Fibroblast of lung (primary cell): Measurements from ENCODE around the gene CYP2D6. TPM values are rescaled to one million over a fixed set of nuclear protein-coding genes. Genes with fewer than 3 reads are reported as not detected.

Experiments used
- DNase-seq, 2 donors: peaks; one replicate each; pipeline versions ENCODE4 v3.0.0 to v3.0.0-alpha.2; 2010; ENCODE audit warnings: low read depth in 2 of 2
- H2AFZ ChIP-seq: 2 replicates; pipeline ENCODE4 v1.5.1; 2012; ENCODE audit warnings: low read length, control low read depth, inconsistent platforms
- H3K27ac ChIP-seq: 2 replicates; pipeline ENCODE4 v1.5.1; 2011; ENCODE audit warnings: low read length, control low read depth; ENCODE audit not compliant: insufficient read depth
- H3K27me3 ChIP-seq: 2 replicates; pipeline ENCODE4 v1.5.1; 2011; ENCODE audit warnings: mild to moderate bottlenecking, low read length; ENCODE audit not compliant: control insufficient read depth, insufficient read depth
- H3K36me3 ChIP-seq: 2 replicates; pipeline ENCODE4 v1.5.1; 2011; ENCODE audit warnings: low read length; ENCODE audit not compliant: control insufficient read depth, insufficient read depth
- H3K4me1 ChIP-seq: 2 replicates; pipeline ENCODE4 v1.5.1; 2011; ENCODE audit warnings: low read length; ENCODE audit not compliant: control insufficient read depth, insufficient read depth; ENCODE audit errors: extremely low read depth
- H3K4me2 ChIP-seq: 2 replicates; pipeline ENCODE4 v1.5.1; 2011; ENCODE audit warnings: low read length, control low read depth; ENCODE audit not compliant: insufficient read depth; ENCODE audit errors: extremely low read depth
- H3K4me3 ChIP-seq, 4 experiments: fragments of 200-600 bp in 1 of 4; sonication (generic) in 1 of 4; replicated peaks in 1 of 4; 2 replicates each; pipeline ENCODE4 v1.5.1; 2011 to 2016; ENCODE audit warnings: low read length in 4 of 4, low read depth in 3 of 4, mild to moderate bottlenecking in 3 of 4, control low read depth in 2 of 4, inconsistent platforms in 1 of 4, mixed read lengths in 1 of 4; ENCODE audit not compliant: insufficient read depth in 1 of 4; ENCODE audit errors: control extremely low read depth in 1 of 4
- H3K79me2 ChIP-seq: 2 replicates; pipeline ENCODE4 v1.5.1; 2012; ENCODE audit warnings: mild to moderate bottlenecking, low read length, inconsistent platforms; ENCODE audit not compliant: control insufficient read depth, insufficient read depth
- H3K9ac ChIP-seq: 2 replicates; pipeline ENCODE4 v1.5.1; 2011; ENCODE audit warnings: mild to moderate bottlenecking, low read length, control low read depth; ENCODE audit not compliant: insufficient read depth
- H3K9me3 ChIP-seq: 2 replicates; pipeline ENCODE4 v1.5.1; 2012; ENCODE audit warnings: low read depth, low read length; ENCODE audit not compliant: control insufficient read depth, insufficient read depth
- H4K20me1 ChIP-seq: 2 replicates; pipeline ENCODE4 v1.5.1; 2011; ENCODE audit warnings: low read length; ENCODE audit not compliant: control insufficient read depth, insufficient read depth; ENCODE audit errors: extremely low read depth
- CTCF ChIP-seq, 2 donors: IDR thresholded peaks in 1 of 2; conservative IDR thresholded peaks in 1 of 2; 1 replicate in 1 of 2; 2 replicates in 1 of 2; pipeline ENCODE4 v1.5.1; 2011 to 2012; ENCODE audit warnings: low read length in 2 of 2, control low read depth in 1 of 2, inconsistent platforms in 1 of 2, low read depth in 1 of 2, mild to moderate bottlenecking in 1 of 2
- EZH2 ChIP-seq: IDR thresholded peaks from 2 replicates; pipeline ENCODE4 v1.5.1; 2012; ENCODE audit warnings: low read length, control low read depth, mild to moderate bottlenecking; ENCODE audit errors: missing control alignments
- polyA plus RNA-seq, 2 donors: library from polyadenylated mRNA; depleted of rRNA in 1 of 2; stranded (reverse) in 1 of 2; unstranded in 1 of 2; fragments of >200 nt; gene quantifications; 2 replicates each; pipeline ENCODE4 v1.2.1, GENCODE V29; 2011 to 2012; ENCODE audit warnings: missing spikeins in 1 of 2
- total RNA-seq: library from RNA; depleted of rRNA; stranded (reverse); fragments of >200 nt; gene quantifications from 2 replicates; pipeline ENCODE4 v1.2.1, GENCODE V29; 2014

CYP2D6 gene
- total and polyA plus RNA-seq, 2 donors (not counting 1 experiment from before 2014, with no cell fraction given): 0.09 to 0.33 TPM

GRCh38 chr22:42086051-42086450 is 44.6 kb downstream of the CYP2D6 start:
- H4K20me1 ChIP-seq: no peaks in the 10 kb centered on the region
- no peaks in the 10 kb centered on the region for H3K9me3 ChIP-seq
- no peak overlapping the region for H3K4me3 ChIP-seq
- no peak overlapping the region for H3K4me2 ChIP-seq
- H3K27ac ChIP-seq: no peak overlapping the region
- H3K36me3 ChIP-seq: peaks cover 12% of the 10 kb centered on the region
- DNase-seq: no peak
- H3K9ac ChIP-seq: no peak overlapping the region
- no peaks in the 10 kb centered on the region for H3K27me3 ChIP-seq
- H2AFZ ChIP-seq: no peak overlapping the region
- TF ChIP-seq CTCF (conservative IDR thresholded peaks at IDR 0.05 in 1 of 2, IDR thresholded peaks at IDR 0.05 in 1 of 2; ENCODE audit: low read depth in 1 of 2, low read length in 2 of 2) (no peak), EZH2 (no peak)
- no peaks in the 10 kb centered on the region for H3K4me1 ChIP-seq
- H3K79me2 ChIP-seq: peaks cover 22% of the 10 kb centered on the region

GRCh38 chr22:42084874-42085273 is 45.7 kb downstream of the CYP2D6 start:
- H3K36me3 ChIP-seq: peaks cover 12% of the 10 kb centered on the region
- no peaks in the 10 kb centered on the region for H3K27me3 ChIP-seq
- H3K9me3 ChIP-seq: no peaks in the 10 kb centered on the region
- H4K20me1 ChIP-seq: no peaks in the 10 kb centered on the region
- TF ChIP-seq EZH2 (no peak), CTCF (conservative IDR thresholded peaks at IDR 0.05 in 1 of 2, IDR thresholded peaks at IDR 0.05 in 1 of 2; ENCODE audit: low read depth in 1 of 2, low read length in 2 of 2) (no peak)
- no peak overlapping the region for H3K27ac ChIP-seq
- no peak overlapping the region for H3K9ac ChIP-seq
- no peaks in the 10 kb centered on the region for H3K4me1 ChIP-seq
- no peak overlapping the region for H3K4me3 ChIP-seq
- no peak overlapping the region for H2AFZ ChIP-seq
- DNase-seq: no peak
- peaks cover 20% of the 10 kb centered on the region for H3K79me2 ChIP-seq
- H3K4me2 ChIP-seq: no peak overlapping the region

GRCh38 chr22:42083119-42083518 is 47.5 kb downstream of the CYP2D6 start:
- TF ChIP-seq CTCF (conservative IDR thresholded peaks at IDR 0.05 in 1 of 2, IDR thresholded peaks at IDR 0.05 in 1 of 2; ENCODE audit: low read depth in 1 of 2, low read length in 2 of 2) (no peak), EZH2 (no peak)
- H3K27me3 ChIP-seq: no peaks in the 10 kb centered on the region
- peaks cover 9% of the 10 kb centered on the region for H3K79me2 ChIP-seq
- H2AFZ ChIP-seq: no peak overlapping the region
- no peak overlapping the region for H3K4me2 ChIP-seq
- H3K27ac ChIP-seq: no peak overlapping the region
- DNase-seq: no peak
- no peaks in the 10 kb centered on the region for H3K9me3 ChIP-seq
- H3K4me1 ChIP-seq: peaks cover 3% of the 10 kb centered on the region
- no peaks in the 10 kb centered on the region for H4K20me1 ChIP-seq
- H3K9ac ChIP-seq: no peak overlapping the region
- no peak overlapping the region for H3K4me3 ChIP-seq
- peaks cover 12% of the 10 kb centered on the region for H3K36me3 ChIP-seq
